Measurements from ENCODE around the gene VCP. TPM values are rescaled to one million over a fixed set of nuclear protein-coding genes. Genes with fewer than 3 reads are reported as not detected.

VCP gene
- total RNA-seq, 1 experiment from 2014 or later = 170 TPM

- Histone ChIP-seq H3K4me2 (ENCODE audit: low read length) (no peak overlapping the region), H3K79me2 (ENCODE audit: insufficient read depth, low read length) (no peaks in the 10 kb centered on the region), H3K27me3 (ENCODE audit: insufficient read depth, low read length) (no peaks in the 10 kb centered on the region), H3K9ac (ENCODE audit: low read length) (no peak overlapping the region), H3K36me3 (ENCODE audit: control insufficient read depth in 1 of 2, insufficient read depth in 2 of 2, low read length in 2 of 2) (no peaks in the 10 kb centered on the region), H2AFZ (ENCODE audit: low read depth, low read length, poor library complexity, severe bottlenecking) (no peak overlapping the region), H3K9me3 (ENCODE audit: control insufficient read depth in 1 of 2, insufficient read depth in 1 of 2, low read depth in 1 of 2, low read length in 2 of 2) (no peaks in the 10 kb centered on the region), H3K27ac (ENCODE audit: low read depth, low read length) (no peak overlapping the region), H3K9me2 (ENCODE audit: insufficient read depth) (no peaks in the 10 kb centered on the region), H3K4me3 (replicated peaks in 1 of 2; ENCODE audit: low read depth in 1 of 2, low read length in 2 of 2) (no peak overlapping the region), H4K20me1 (ENCODE audit: insufficient read depth) (no peaks in the 10 kb centered on the region), H3K4me1 (ENCODE audit: control insufficient read depth in 1 of 2, insufficient read depth in 2 of 2, low read length in 2 of 2) (no peaks in the 10 kb centered on the region)
- RAD21 ChIA-PET (ENCODE audit: low non-redundant PET in 1 of 2, low total read pairs in 2 of 2, uncharacterized antibody in 2 of 2, unreplicated experiment in 2 of 2) = no interaction called here
- CTCF ChIA-PET = interaction anchor here (0.9 kb wide), 1 partner anchor 9 kb away, joined by 3 read pairs; no protein-coding TSS in a partner anchor
- intact Hi-C loops (cut with micrococcal nuclease) = no loop called here
- TF ChIP-seq JUND (IDR thresholded peaks at IDR 0.05) = no peak
- BruUV-seq (replicated peaks) = no TSS peak
- no peak for ATAC-seq
- POLR2A ChIA-PET = no interaction called here
- no peak for DNase-seq (ENCODE audit: low read depth, low spot score)
These were observed 30.3 kb downstream of the VCP start for GRCh38 chr9:35042081-35042604.

- ATAC-seq (no peak), DNase-seq (ENCODE audit: low read depth, low spot score) (no peak)
- Histone ChIP-seq H3K9me3 (ENCODE audit: control insufficient read depth in 1 of 2, insufficient read depth in 1 of 2, low read depth in 1 of 2, low read length in 2 of 2) (no peaks in the 10 kb centered on the region), H3K4me2 (ENCODE audit: low read length) (no peak overlapping the region), H3K27me3 (ENCODE audit: insufficient read depth, low read length) (no peaks in the 10 kb centered on the region), H3K36me3 (ENCODE audit: control insufficient read depth in 1 of 2, insufficient read depth in 2 of 2, low read length in 2 of 2) (no peaks in the 10 kb centered on the region), H3K9ac (ENCODE audit: low read length) (no peak overlapping the region), H3K79me2 (ENCODE audit: insufficient read depth, low read length) (no peaks in the 10 kb centered on the region), H3K4me3 (replicated peaks in 1 of 2; ENCODE audit: low read depth in 1 of 2, low read length in 2 of 2) (no peak overlapping the region), H2AFZ (ENCODE audit: low read depth, low read length, poor library complexity, severe bottlenecking) (no peak overlapping the region), H3K27ac (ENCODE audit: low read depth, low read length) (no peak overlapping the region), H4K20me1 (ENCODE audit: insufficient read depth) (no peaks in the 10 kb centered on the region), H3K4me1 (ENCODE audit: control insufficient read depth in 1 of 2, insufficient read depth in 2 of 2, low read length in 2 of 2) (no peaks in the 10 kb centered on the region), H3K9me2 (ENCODE audit: insufficient read depth) (no peaks in the 10 kb centered on the region)
- ChIA-PET POLR2A (no interaction called here), CTCF (no interaction called here), RAD21 (ENCODE audit: low non-redundant PET in 1 of 2, low total read pairs in 2 of 2, uncharacterized antibody in 2 of 2, unreplicated experiment in 2 of 2) (no interaction called here)
- no peak for TF ChIP-seq EZH2phosphoT487 (IDR thresholded peaks at IDR 0.05; ENCODE audit: borderline replicate concordance)
- TF ChIP-seq TCF7L2 (IDR thresholded peaks at IDR 0.05; ENCODE audit: borderline replicate concordance, extremely low read depth, insufficient read depth, insufficient read length) = no peak
- no peak for TF ChIP-seq EZH2 (IDR thresholded peaks at IDR 0.05)
- TF ChIP-seq EGR1 (IDR thresholded peaks at IDR 0.05; ENCODE audit: low read depth) = no peak
- no peak for TF ChIP-seq ATF3 (IDR thresholded peaks at IDR 0.05)
- TF ChIP-seq POLR2AphosphoS5 (IDR thresholded peaks at IDR 0.05; ENCODE audit: low read depth, low read length) = no peak
- no peak for TF ChIP-seq CEBPB (IDR thresholded peaks at IDR 0.05; ENCODE audit: low read depth)
- no peak for TF ChIP-seq ZBTB33 (IDR thresholded peaks at IDR 0.05; ENCODE audit: extremely low read depth, insufficient replicate concordance, low read length)
- no peak for TF ChIP-seq FOSL1 (IDR thresholded peaks at IDR 0.05; ENCODE audit: low read depth)
- TF ChIP-seq SRF (IDR thresholded peaks at IDR 0.05; ENCODE audit: low read depth) = no peak
- no peak for TF ChIP-seq CBX3 (IDR thresholded peaks at IDR 0.05; ENCODE audit: low read depth)
- TF ChIP-seq RAD21 (IDR thresholded peaks at IDR 0.05; ENCODE audit: low read depth) = no peak
- TF ChIP-seq SIN3A (IDR thresholded peaks at IDR 0.05; ENCODE audit: low read depth) = no peak
- TF ChIP-seq POLR2A (IDR thresholded peaks at IDR 0.05; ENCODE audit: borderline replicate concordance, extremely low read depth, insufficient read depth, insufficient read length) = no peak
- no TSS peak for BruUV-seq (replicated peaks)
- intact Hi-C loops (cut with micrococcal nuclease) = no loop called here
These were observed 36.3 kb downstream of the VCP start for GRCh38 chr9:35035851-35036701.
